ENCODE results near the gene TMEM91. TPM values are rescaled to one million over a fixed set of nuclear protein-coding genes. Genes with fewer than 3 reads are reported as not detected.
A peak's percentile ranks its signal among the peaks of the same experiment; 100 is the strongest.

The TMEM91 gene
- total and polyA plus RNA-seq, 2 donors: 4.5 to 30.8 TPM

DNA sequence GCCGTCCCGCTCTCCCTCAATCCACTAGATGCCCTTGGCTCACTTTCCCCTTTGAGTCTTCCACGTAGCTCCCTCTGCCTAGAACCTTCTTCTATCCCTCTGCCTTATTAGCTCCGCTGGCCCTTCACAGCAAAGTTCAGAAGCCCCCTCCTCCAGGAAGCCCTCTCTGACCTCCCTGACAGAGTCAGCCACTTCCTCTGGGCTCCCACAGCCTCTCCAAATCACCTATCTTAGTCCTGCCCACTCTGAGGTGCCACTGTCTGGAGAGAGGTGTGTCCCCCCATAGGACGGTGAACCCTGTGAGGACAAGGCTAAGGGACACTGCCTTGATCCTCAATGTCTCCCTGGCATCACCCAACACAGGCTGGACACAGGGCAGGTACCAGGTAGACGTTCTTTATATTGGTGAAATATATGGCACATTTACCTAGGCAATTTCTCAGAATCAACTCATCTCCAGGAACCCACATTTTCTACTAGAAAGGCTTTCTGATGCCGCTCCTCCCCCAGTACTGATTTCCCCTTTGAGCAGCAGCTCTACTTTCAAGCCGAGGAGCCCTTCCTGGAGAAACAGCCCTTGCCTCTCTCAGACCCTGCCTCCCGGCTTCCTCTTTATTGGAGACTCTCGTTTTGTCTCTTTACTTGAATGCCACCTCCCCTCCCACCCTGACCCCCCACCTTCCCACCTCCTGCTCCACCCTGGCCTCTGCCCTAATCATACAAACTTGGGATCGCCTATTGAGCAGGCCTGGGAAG, 19.2 kb upstream of the TMEM91 start:
- H3K9me3 ChIP-seq (ENCODE audit: control insufficient read depth in 2 of 2, insufficient read depth in 1 of 2, low read length in 1 of 2): no peaks in the 10 kb centered on the region
- peak in 1 of 9 donors; percentile 54 for DNase-seq (ENCODE audit: low read depth in 6 of 9, low spot score in 9 of 9)
- no peak overlapping the region for H3K4me3 ChIP-seq (ENCODE audit: low read length in 2 of 2)
- H3K27ac ChIP-seq (ENCODE audit: low read depth in 1 of 2, low read length in 1 of 2): peak overlapping the region; percentile 40 to 84
- peaks cover 6 to 35% of the 10 kb centered on the region in 2 donors for H3K4me1 ChIP-seq (ENCODE audit: control insufficient read depth in 2 of 2, insufficient read depth in 2 of 2, low read length in 2 of 2)
- peaks cover 3 to 12% of the 10 kb centered on the region in 2 donors for H3K36me3 ChIP-seq (ENCODE audit: control insufficient read depth in 2 of 2, insufficient read depth in 2 of 2, low read length in 1 of 2)
- 64% methylated on average over 11 of the region's 11 CpGs for WGBS
- H3K27me3 ChIP-seq (ENCODE audit: control insufficient read depth in 2 of 2, insufficient read depth in 1 of 2, low read length in 1 of 2): peaks cover 0 to under 1% of the 10 kb centered on the region in 2 donors

DNA sequence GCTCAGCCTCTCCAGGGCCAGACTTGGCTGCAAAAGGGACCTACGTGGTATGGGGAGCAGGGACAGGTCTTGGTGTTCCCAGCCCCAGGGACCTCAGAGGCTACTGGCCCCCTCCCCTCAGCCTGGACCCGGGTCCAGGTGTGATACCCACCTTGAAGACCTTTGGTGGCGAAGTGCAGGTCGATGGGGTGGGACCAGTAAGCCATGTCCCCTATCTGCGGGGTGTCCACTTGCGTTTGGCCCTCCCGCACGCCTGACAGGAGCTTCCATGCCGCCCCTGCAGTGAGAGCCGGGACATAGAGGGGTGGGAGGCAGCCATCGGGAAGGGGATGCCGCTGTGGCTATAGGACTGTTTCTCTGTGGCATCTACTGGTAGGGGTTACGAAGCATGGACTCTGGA, 18.6 kb upstream of the TMEM91 start:
- H3K4me3 ChIP-seq (ENCODE audit: low read length in 2 of 2): no peak overlapping the region
- peaks cover 6 to 33% of the 10 kb centered on the region in 2 donors for H3K4me1 ChIP-seq (ENCODE audit: control insufficient read depth in 2 of 2, insufficient read depth in 2 of 2, low read length in 2 of 2)
- peaks cover 4 to 12% of the 10 kb centered on the region in 2 donors for H3K36me3 ChIP-seq (ENCODE audit: control insufficient read depth in 2 of 2, insufficient read depth in 2 of 2, low read length in 1 of 2)
- WGBS: 95% methylated on average over 13 of the region's 13 CpGs
- peak overlapping the region in 1 of 2 donors; percentile 43 for H3K27ac ChIP-seq (ENCODE audit: low read depth in 1 of 2, low read length in 1 of 2)
- H3K27me3 ChIP-seq (ENCODE audit: control insufficient read depth in 2 of 2, insufficient read depth in 1 of 2, low read length in 1 of 2): no peaks in the 10 kb centered on the region
- no peak for DNase-seq (ENCODE audit: low read depth in 6 of 9, low spot score in 9 of 9)
- no peaks in the 10 kb centered on the region for H3K9me3 ChIP-seq (ENCODE audit: control insufficient read depth in 2 of 2, insufficient read depth in 1 of 2, low read length in 1 of 2)

DNA sequence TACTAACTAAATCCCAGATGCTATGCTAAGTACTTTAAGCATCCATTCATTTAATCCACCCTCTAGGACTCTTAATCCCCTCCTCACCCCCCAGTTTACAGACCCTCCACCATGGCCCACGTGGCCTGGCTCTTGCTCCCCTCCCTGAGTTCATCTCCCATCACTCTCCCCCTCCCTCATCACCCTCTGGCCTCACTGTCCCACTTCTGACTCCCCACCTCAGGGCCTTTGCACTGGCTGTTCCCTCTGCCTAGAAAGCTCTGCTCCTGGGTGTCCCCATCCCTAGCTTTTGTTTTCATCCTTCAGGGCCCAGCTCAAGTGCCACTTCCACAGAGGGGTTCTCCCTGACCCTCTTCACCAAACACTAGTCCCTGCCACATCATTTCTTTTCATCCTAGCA, 16.6 kb upstream of the TMEM91 start:
- peaks cover 10 to 34% of the 10 kb centered on the region in 2 donors for H3K4me1 ChIP-seq (ENCODE audit: control insufficient read depth in 2 of 2, insufficient read depth in 2 of 2, low read length in 2 of 2)
- peaks cover 5 to 12% of the 10 kb centered on the region in 2 donors for H3K36me3 ChIP-seq (ENCODE audit: control insufficient read depth in 2 of 2, insufficient read depth in 2 of 2, low read length in 1 of 2)
- no peak for DNase-seq (ENCODE audit: low read depth in 6 of 9, low spot score in 9 of 9)
- H3K27ac ChIP-seq (ENCODE audit: low read depth in 1 of 2, low read length in 1 of 2): no peak overlapping the region
- H3K27me3 ChIP-seq (ENCODE audit: control insufficient read depth in 2 of 2, insufficient read depth in 1 of 2, low read length in 1 of 2): no peaks in the 10 kb centered on the region
- H3K4me3 ChIP-seq (ENCODE audit: low read length in 2 of 2): no peak overlapping the region
- H3K9me3 ChIP-seq (ENCODE audit: control insufficient read depth in 2 of 2, insufficient read depth in 1 of 2, low read length in 1 of 2): no peaks in the 10 kb centered on the region
- 97% methylated on average over 1 of the region's 1 CpG for WGBS

DNA sequence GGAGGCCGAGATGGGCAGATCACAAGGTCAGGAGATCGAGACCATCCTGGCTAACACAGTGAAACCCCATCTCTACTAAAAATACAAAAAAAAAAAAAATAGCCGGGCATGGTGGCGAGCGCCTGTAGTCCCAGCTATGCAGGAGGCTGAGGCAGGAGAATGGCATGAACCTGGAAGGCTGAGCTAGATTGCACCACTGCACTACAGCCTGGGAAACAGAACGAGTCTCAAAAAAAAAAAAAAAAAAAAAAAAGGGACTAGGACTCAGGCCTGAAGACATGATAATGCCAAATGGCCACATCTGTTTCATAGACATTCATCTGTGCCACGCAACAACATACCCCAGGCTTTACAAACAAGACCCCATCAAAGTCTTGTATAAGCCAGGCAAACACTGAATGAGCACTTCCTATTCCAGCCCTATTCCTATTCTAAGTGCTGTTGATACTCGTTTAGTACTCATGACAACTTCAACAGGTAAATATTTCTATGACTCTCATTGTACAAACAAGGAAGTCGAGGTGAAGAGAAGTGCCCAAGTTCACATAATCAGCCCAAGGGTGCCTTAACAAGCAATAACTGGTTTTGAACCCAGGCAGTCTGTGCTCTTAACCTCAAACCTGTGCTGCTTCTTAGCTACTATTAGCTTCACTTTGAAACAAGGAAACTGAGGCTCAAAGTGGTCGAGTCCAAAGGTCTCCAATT, 14.0 kb upstream of the TMEM91 start:
- 96% methylated on average over 10 of the region's 10 CpGs for WGBS
- no peak overlapping the region for H3K27ac ChIP-seq (ENCODE audit: low read depth in 1 of 2, low read length in 1 of 2)

DNA sequence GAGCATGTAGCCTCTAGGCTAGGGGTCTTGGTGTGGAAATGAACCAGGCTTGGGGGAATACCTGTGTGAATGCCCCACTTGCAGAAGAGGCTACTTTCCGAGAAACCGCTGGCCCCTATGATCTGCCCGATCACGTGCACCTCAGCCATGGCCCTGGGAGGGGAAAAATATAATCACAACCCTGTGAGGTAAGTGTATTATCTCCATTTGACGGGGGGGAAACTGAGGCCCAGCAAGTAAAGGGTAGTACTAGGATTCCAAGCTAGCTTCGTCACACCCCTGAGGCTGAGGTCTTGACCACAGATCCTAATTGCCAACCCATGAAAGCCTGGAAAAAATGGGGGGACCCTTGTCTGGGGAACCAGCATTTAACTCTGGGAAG, 13.0 kb upstream of the TMEM91 start:
- H3K27me3 ChIP-seq (ENCODE audit: control insufficient read depth in 2 of 2, insufficient read depth in 1 of 2, low read length in 1 of 2): no peaks in the 10 kb centered on the region
- H3K4me1 ChIP-seq (ENCODE audit: control insufficient read depth in 2 of 2, insufficient read depth in 2 of 2, low read length in 2 of 2): peaks cover 6 to 16% of the 10 kb centered on the region in 2 donors
- WGBS: 61% methylated on average over 6 of the region's 6 CpGs
- peaks cover 5 to 10% of the 10 kb centered on the region in 2 donors for H3K36me3 ChIP-seq (ENCODE audit: control insufficient read depth in 2 of 2, insufficient read depth in 2 of 2, low read length in 1 of 2)
- peak overlapping the region; percentile 72 to 99 for H3K27ac ChIP-seq (ENCODE audit: low read depth in 1 of 2, low read length in 1 of 2)
- DNase-seq (ENCODE audit: low read depth in 6 of 9, low spot score in 9 of 9): no peak
- H3K9me3 ChIP-seq (ENCODE audit: control insufficient read depth in 2 of 2, insufficient read depth in 1 of 2, low read length in 1 of 2): no peaks in the 10 kb centered on the region
- peak overlapping the region; percentile 54 to 79 for H3K4me3 ChIP-seq (ENCODE audit: low read length in 2 of 2)

More for the DNA sequence above, 14.0 kb upstream of the TMEM91 start:
- no peak overlapping the region for H3K4me3 ChIP-seq (ENCODE audit: low read length in 2 of 2)
- peaks cover 6 to 24% of the 10 kb centered on the region in 2 donors for H3K4me1 ChIP-seq (ENCODE audit: control insufficient read depth in 2 of 2, insufficient read depth in 2 of 2, low read length in 2 of 2)
- DNase-seq (ENCODE audit: low read depth in 6 of 9, low spot score in 9 of 9): no peak
- no peaks in the 10 kb centered on the region for H3K9me3 ChIP-seq (ENCODE audit: control insufficient read depth in 2 of 2, insufficient read depth in 1 of 2, low read length in 1 of 2)
- peaks cover 5 to 7% of the 10 kb centered on the region in 2 donors for H3K36me3 ChIP-seq (ENCODE audit: control insufficient read depth in 2 of 2, insufficient read depth in 2 of 2, low read length in 1 of 2)
- no peaks in the 10 kb centered on the region for H3K27me3 ChIP-seq (ENCODE audit: control insufficient read depth in 2 of 2, insufficient read depth in 1 of 2, low read length in 1 of 2)

DNA sequence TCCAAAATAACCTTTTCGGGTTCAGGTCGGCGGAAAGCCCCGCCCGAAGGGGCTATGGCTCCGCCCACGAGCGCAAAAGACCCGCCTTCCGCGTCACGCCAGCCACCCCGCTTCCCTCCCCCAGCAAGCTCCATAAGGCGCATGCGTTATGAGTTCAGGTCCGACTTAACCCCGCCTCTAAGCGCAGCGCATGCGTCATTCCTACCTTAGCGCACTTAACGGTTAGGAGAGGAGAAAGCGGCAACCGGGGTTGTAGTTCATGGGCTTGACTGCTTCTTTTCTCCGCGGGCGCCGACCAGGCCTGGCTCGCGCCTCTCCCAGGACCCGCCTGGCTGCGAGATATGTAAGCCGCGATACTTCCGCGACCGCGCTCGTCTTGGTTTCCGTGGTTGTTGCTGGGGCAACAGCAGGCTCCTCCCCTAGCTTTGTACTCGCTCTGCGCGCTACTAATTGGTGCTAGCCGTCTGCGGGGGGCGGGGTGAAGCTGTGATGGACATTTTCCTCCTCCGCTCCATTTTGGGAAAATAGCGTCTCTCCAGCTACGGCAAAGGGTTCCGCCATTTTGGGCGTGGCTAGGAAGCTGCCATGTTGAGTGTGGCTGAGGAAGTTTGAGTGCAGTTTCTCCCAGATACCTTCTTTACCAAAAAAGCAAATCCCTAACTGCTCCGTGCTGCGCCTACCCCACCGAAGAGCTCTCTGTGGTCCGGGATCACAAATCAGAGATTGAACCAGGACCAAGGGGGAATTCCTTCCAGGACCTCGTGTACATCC, 12.4 kb upstream of the TMEM91 start, which contains the start of gene B9D2:
TSS of gene B9D2 (minus strand) at position 397 of the 771 bp plus-strand sequence. CDS start 630 bp downstream, outside the sequence.
- H3K36me3 ChIP-seq (ENCODE audit: control insufficient read depth in 2 of 2, insufficient read depth in 2 of 2, low read length in 1 of 2): peaks cover 5 to 10% of the 10 kb centered on the region in 2 donors
- peak within 1 kb of the TSS; percentile 54 to 79 for H3K4me3 ChIP-seq (ENCODE audit: low read length in 2 of 2)
- peak; percentile 97 to 100 (median 98) for DNase-seq (ENCODE audit: low read depth in 6 of 9, low spot score in 9 of 9)
- H3K9me3 ChIP-seq (ENCODE audit: control insufficient read depth in 2 of 2, insufficient read depth in 1 of 2, low read length in 1 of 2): no peaks in the 10 kb centered on the region
- peak within 1 kb of the TSS; percentile 97 to 99 for H3K27ac ChIP-seq (ENCODE audit: low read depth in 1 of 2, low read length in 1 of 2)
- H3K27me3 ChIP-seq (ENCODE audit: control insufficient read depth in 2 of 2, insufficient read depth in 1 of 2, low read length in 1 of 2): no peaks in the 10 kb centered on the region
- peaks cover 6 to 16% of the 10 kb centered on the region in 2 donors for H3K4me1 ChIP-seq (ENCODE audit: control insufficient read depth in 2 of 2, insufficient read depth in 2 of 2, low read length in 2 of 2)
- WGBS: under 1% methylated on average over 56 of the region's 56 CpGs

DNA sequence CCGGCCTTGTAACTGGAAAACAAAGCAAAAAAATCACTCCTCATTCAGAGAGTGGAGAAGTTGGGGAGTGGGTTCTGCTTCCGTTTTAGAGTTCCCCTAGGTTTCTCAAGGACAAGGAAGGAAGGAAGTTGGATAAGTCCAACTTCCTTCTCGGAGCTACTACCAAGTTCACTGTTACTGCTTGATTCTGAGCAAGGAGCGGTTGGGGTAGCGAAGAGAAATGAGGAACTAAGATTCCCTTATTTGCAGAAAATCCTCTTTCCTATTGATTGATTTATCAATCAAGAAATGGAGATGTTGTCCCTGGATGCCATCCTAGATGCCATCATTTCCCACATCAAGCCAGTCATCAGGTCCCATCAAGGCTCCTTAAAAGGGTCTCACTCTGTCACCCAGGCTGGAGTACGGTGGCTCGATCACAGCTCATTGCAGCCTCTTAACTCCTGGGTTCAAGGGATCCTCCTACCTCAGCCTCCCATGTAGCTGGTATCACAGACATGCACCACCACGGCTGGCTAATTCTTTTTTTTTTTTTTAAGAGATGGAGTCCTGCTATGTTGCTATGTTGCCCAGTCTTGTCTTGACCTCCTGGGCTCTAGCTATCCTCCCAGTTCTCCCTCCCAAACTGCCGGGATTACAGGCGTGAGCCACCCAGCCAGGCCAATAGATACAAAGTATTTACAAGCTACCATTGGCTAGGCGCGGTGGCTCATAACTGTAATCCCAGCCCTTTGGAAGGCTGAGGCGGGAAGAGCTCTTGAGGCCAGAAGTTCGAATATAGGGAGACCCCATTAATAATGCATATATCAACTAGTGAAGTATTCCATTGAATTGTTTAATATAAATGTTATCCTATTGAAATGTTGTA, 11.6 kb upstream of the TMEM91 start:
- Histone ChIP-seq H3K4me1 (ENCODE audit: control insufficient read depth in 2 of 2, insufficient read depth in 2 of 2, low read length in 2 of 2) (peaks cover 6 to 16% of the 10 kb centered on the region in 2 donors), H3K27me3 (ENCODE audit: control insufficient read depth in 2 of 2, insufficient read depth in 1 of 2, low read length in 1 of 2) (no peaks in the 10 kb centered on the region), H3K27ac (ENCODE audit: low read depth in 1 of 2, low read length in 1 of 2) (peak overlapping the region; percentile 97 to 99), H3K9me3 (ENCODE audit: control insufficient read depth in 2 of 2, insufficient read depth in 1 of 2, low read length in 1 of 2) (no peaks in the 10 kb centered on the region), H3K36me3 (ENCODE audit: control insufficient read depth in 2 of 2, insufficient read depth in 2 of 2, low read length in 1 of 2) (peaks cover 5 to 10% of the 10 kb centered on the region in 2 donors), H3K4me3 (ENCODE audit: low read length in 2 of 2) (peak overlapping the region; percentile 54 to 79)
- no peak for DNase-seq (ENCODE audit: low read depth in 6 of 9, low spot score in 9 of 9)
- WGBS: 70% methylated on average over 14 of the region's 14 CpGs

DNA sequence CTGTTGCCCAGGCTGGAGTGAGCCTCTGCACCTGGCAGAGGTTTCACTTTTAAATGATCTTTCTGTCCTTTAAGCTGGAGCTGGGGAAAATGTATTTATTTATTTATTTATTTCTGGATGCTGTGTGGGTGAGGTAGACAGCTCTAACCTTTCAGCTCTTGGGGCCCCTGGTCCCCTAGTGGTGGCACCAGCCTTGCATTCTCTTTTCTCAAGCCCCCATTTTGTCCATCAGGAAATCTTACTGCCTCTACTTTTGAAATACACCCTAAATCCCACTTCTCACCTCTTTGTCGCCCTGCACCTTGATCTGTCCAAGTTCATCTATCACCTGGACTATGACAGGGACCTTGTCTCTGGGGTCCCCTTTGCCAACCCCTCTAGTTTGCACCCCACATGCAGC, 10.2 kb upstream of the TMEM91 start:
- H3K4me1 ChIP-seq (ENCODE audit: control insufficient read depth in 2 of 2, insufficient read depth in 2 of 2, low read length in 2 of 2): peaks cover 6 to 16% of the 10 kb centered on the region in 2 donors

More for the DNA sequence above, 10.2 kb upstream of the TMEM91 start:
- no peaks in the 10 kb centered on the region for H3K9me3 ChIP-seq (ENCODE audit: control insufficient read depth in 2 of 2, insufficient read depth in 1 of 2, low read length in 1 of 2)
- WGBS: 100% methylated on average over 1 of the region's 1 CpG
- no peak overlapping the region for H3K27ac ChIP-seq (ENCODE audit: low read depth in 1 of 2, low read length in 1 of 2)
- H3K36me3 ChIP-seq (ENCODE audit: control insufficient read depth in 2 of 2, insufficient read depth in 2 of 2, low read length in 1 of 2): peaks cover 2 to 6% of the 10 kb centered on the region in 2 donors
- no peak overlapping the region for H3K4me3 ChIP-seq (ENCODE audit: low read length in 2 of 2)
- H3K27me3 ChIP-seq (ENCODE audit: control insufficient read depth in 2 of 2, insufficient read depth in 1 of 2, low read length in 1 of 2): no peaks in the 10 kb centered on the region
- DNase-seq (ENCODE audit: low read depth in 6 of 9, low spot score in 9 of 9): no peak
